Esophagus squamous epithelium (tissue), 4 donors: Measurements from ENCODE around the gene THBS2.

Experiments used
- CTCF ChIP-seq, 6 experiments: fragments of 450-650 bp in 4 of 6; fragments of 200-600 bp in 2 of 6; sonication (generic) in 2 of 6; IDR thresholded peaks; one replicate each; pipeline ENCODE4 v1.5.1; 2016 to 2019; ENCODE audit warnings: antibody characterized with exemption in 6 of 6, mild to moderate bottlenecking in 4 of 6, moderate library complexity in 4 of 6
- POLR2A ChIP-seq, 4 donors: fragments of 450-650 bp; IDR thresholded peaks; one replicate each; pipeline ENCODE4 v1.6.1; 2017; ENCODE audit warnings: antibody characterized with exemption in 4 of 4, mild to moderate bottlenecking in 4 of 4, moderate library complexity in 3 of 4

- TF ChIP-seq CTCF (IDR thresholded peaks at IDR 0.05) (no peak), POLR2A (IDR thresholded peaks at IDR 0.05) (no peak)
Measured at GRCh38 chr6:169233181-169233580, 20.5 kb downstream of the THBS2 start.
